ENCODE results near the gene CNTN1. TPM values are rescaled to one million over a fixed set of nuclear protein-coding genes. Genes with fewer than 3 reads are reported as not detected.

The CNTN1 gene
- 0.59 and 1.8 TPM in 2 replicates for total RNA-seq

GRCh38 chr12:40691913-40692764 is at the start of gene CNTN1:
TSS of gene CNTN1 (plus strand) at chr12:40692439.

Data from smooth muscle cell of the pulmonary artery (primary cell).